ENCODE data around the gene TPR.

TPR gene

GRCh38 chr1:186340772-186341171, 34.3 kb downstream of the TPR start:
- H3K36me3 ChIP-seq (replicated peaks; ENCODE audit: low read depth, low read length) = peaks cover 77% of the 10 kb centered on the region
- H3K4me1 ChIP-seq (ENCODE audit: low read length) = no peaks in the 10 kb centered on the region

DNA sequence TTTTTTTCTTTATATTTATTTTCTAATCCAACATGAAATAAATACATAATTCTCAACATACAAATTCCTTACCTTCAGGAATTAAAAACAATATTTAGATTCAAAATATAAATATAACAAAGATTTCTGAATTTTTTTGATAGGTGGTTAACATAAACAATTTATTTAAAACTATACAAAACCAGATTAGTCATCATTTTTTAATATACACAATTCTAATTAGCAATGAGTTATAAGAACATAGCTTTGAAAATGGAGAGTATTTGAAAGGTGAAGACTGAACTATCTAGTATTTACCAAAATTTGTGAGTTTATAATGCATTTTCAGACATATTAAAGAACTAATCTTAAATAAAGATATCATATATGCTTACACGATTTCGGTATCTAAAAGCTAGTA, 37.5 kb downstream of the TPR start:
- no peaks in the 10 kb centered on the region for H3K27me3 ChIP-seq (ENCODE audit: low read depth, low read length)
- H3K4me2 ChIP-seq (ENCODE audit: low read length) = no peak overlapping the region
- H3K9me3 ChIP-seq (ENCODE audit: insufficient read depth, low read length) = no peaks in the 10 kb centered on the region
- no peaks in the 10 kb centered on the region for H4K20me1 ChIP-seq (ENCODE audit: insufficient read depth, low read length)
- H3K27ac ChIP-seq (ENCODE audit: low read length) = no peak overlapping the region
- H3K9ac ChIP-seq (ENCODE audit: low read length) = no peak overlapping the region
- no peaks in the 10 kb centered on the region for H3K79me2 ChIP-seq (ENCODE audit: low read length)
- no peak overlapping the region for H2AFZ ChIP-seq (ENCODE audit: low read depth, low read length)
- TF ChIP-seq EZH2phosphoT487 (IDR thresholded peaks at IDR 0.05; ENCODE audit: low read depth) = no peak
- TF ChIP-seq CTCF (IDR thresholded peaks at IDR 0.05; ENCODE audit: low read depth, low read length) = no peak
- no peaks in the 10 kb centered on the region for H3K4me1 ChIP-seq (ENCODE audit: low read length)
- no peak overlapping the region for H3K4me3 ChIP-seq (ENCODE audit: low read length)
- H3K36me3 ChIP-seq (replicated peaks; ENCODE audit: low read depth, low read length) = peaks cover 75% of the 10 kb centered on the region

More at GRCh38 chr1:186340772-186341171, 34.3 kb downstream of the TPR start:
- Histone ChIP-seq H3K79me2 (ENCODE audit: low read length) (no peaks in the 10 kb centered on the region), H3K27ac (ENCODE audit: low read length) (no peak overlapping the region), H2AFZ (ENCODE audit: low read depth, low read length) (no peak overlapping the region), H3K4me3 (ENCODE audit: low read length) (no peak overlapping the region), H3K9me3 (ENCODE audit: insufficient read depth, low read length) (no peaks in the 10 kb centered on the region), H3K4me2 (ENCODE audit: low read length) (no peak overlapping the region), H4K20me1 (ENCODE audit: insufficient read depth, low read length) (no peaks in the 10 kb centered on the region), H3K27me3 (ENCODE audit: low read depth, low read length) (no peaks in the 10 kb centered on the region), H3K9ac (ENCODE audit: low read length) (no peak overlapping the region)
- no peak for TF ChIP-seq CTCF (IDR thresholded peaks at IDR 0.05; ENCODE audit: low read depth, low read length)
- TF ChIP-seq EZH2phosphoT487 (IDR thresholded peaks at IDR 0.05; ENCODE audit: low read depth) = no peak

GRCh38 chr1:186330758-186331157, 44.3 kb downstream of the TPR start:
- H3K9ac ChIP-seq (ENCODE audit: low read length) = no peak overlapping the region
- H3K36me3 ChIP-seq (replicated peaks; ENCODE audit: low read depth, low read length) = peaks cover 68% of the 10 kb centered on the region
- no peak overlapping the region for H2AFZ ChIP-seq (ENCODE audit: low read depth, low read length)
- H3K27me3 ChIP-seq (ENCODE audit: low read depth, low read length) = no peaks in the 10 kb centered on the region
- H3K4me2 ChIP-seq (ENCODE audit: low read length) = no peak overlapping the region
- no peak for TF ChIP-seq EZH2phosphoT487 (IDR thresholded peaks at IDR 0.05; ENCODE audit: low read depth)
- peak; percentile 32 for TF ChIP-seq CTCF (IDR thresholded peaks at IDR 0.05; ENCODE audit: low read depth, low read length)
- H3K4me1 ChIP-seq (ENCODE audit: low read length) = no peaks in the 10 kb centered on the region
- H3K9me3 ChIP-seq (ENCODE audit: insufficient read depth, low read length) = no peaks in the 10 kb centered on the region
- no peak overlapping the region for H3K4me3 ChIP-seq (ENCODE audit: low read length)
- H3K27ac ChIP-seq (ENCODE audit: low read length) = no peak overlapping the region
- no peaks in the 10 kb centered on the region for H3K79me2 ChIP-seq (ENCODE audit: low read length)
- H4K20me1 ChIP-seq (ENCODE audit: insufficient read depth, low read length) = no peaks in the 10 kb centered on the region

DNA sequence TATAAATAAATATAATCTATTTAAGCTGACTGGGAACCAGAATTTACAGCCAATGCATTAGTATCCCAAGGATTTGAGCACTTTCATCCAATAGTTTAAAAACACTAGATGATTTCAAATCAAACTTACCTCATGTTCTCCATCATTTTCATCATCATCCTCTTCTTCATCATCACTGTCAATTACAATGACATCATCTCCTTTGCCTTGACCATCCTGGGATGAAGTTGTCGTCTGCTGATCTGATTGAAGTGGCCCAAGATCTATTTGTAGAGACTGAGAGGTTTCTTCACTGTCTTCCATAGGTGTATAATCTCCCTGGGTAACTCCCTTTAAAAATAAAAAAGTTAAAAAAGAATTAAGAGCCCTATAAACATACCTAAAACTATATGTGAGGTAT, 47.7 kb downstream of the TPR start:
- H3K4me2 ChIP-seq (ENCODE audit: low read length) = no peak overlapping the region
- H4K20me1 ChIP-seq (ENCODE audit: insufficient read depth, low read length) = no peaks in the 10 kb centered on the region
- H3K79me2 ChIP-seq (ENCODE audit: low read length) = no peaks in the 10 kb centered on the region
- no peak overlapping the region for H3K27ac ChIP-seq (ENCODE audit: low read length)
- no peaks in the 10 kb centered on the region for H3K9me3 ChIP-seq (ENCODE audit: insufficient read depth, low read length)
- H3K27me3 ChIP-seq (ENCODE audit: low read depth, low read length) = no peaks in the 10 kb centered on the region
- TF ChIP-seq CTCF (IDR thresholded peaks at IDR 0.05; ENCODE audit: low read depth, low read length) = no peak
- no peak for TF ChIP-seq EZH2phosphoT487 (IDR thresholded peaks at IDR 0.05; ENCODE audit: low read depth)
- H3K4me3 ChIP-seq (ENCODE audit: low read length) = no peak overlapping the region
- peaks cover 58% of the 10 kb centered on the region for H3K36me3 ChIP-seq (replicated peaks; ENCODE audit: low read depth, low read length)
- H2AFZ ChIP-seq (ENCODE audit: low read depth, low read length) = no peak overlapping the region
- H3K9ac ChIP-seq (ENCODE audit: low read length) = no peak overlapping the region
- H3K4me1 ChIP-seq (ENCODE audit: low read length) = no peaks in the 10 kb centered on the region
